ENCODE measurements around the gene PCDHA8. TPM values are rescaled to one million over a fixed set of nuclear protein-coding genes. Genes with fewer than 3 reads are reported as not detected.

PCDHA8 gene
- total and polyA plus RNA-seq, 11 donors = 0.08 to 0.32 (median 0.12) TPM; not detected in 7

Other genes starting within 250 kb of the PCDHA8 start
- 100 to 1,000 TPM in 2 of 9 donors, 10 to 100 TPM in 7; 16.6 to 220 (median 26.7) TPM for gene CD14, start 208.0 kb upstream of the PCDHA8 start, total RNA-seq
- 10 to 100 TPM in 1 of 2 donors, 1 to 10 TPM in 1; 9.9 to 20.3 TPM for gene CD14, start 208.0 kb upstream of the PCDHA8 start, polyA plus RNA-seq
- gene TMCO6, start 201.7 kb upstream of the PCDHA8 start, total RNA-seq = 10 to 100 TPM in 1 of 9 donors, 1 to 10 TPM in 8; 2.2 to 11.7 (median 3.3) TPM
- 1 to 10 TPM; 3.9 to 8.7 TPM for gene TMCO6, start 201.7 kb upstream of the PCDHA8 start, polyA plus RNA-seq
- 100 to 1,000 TPM in 8 of 9 donors, 10 to 100 TPM in 1; 84.0 to 156 (median 115) TPM for gene NDUFA2, start 193.6 kb upstream of the PCDHA8 start, total RNA-seq
- 100 to 1,000 TPM; 205 to 550 TPM for gene NDUFA2, start 193.6 kb upstream of the PCDHA8 start, polyA plus RNA-seq
- gene IK, start 193.4 kb upstream of the PCDHA8 start, total RNA-seq = 100 to 1,000 TPM in 2 of 9 donors, 10 to 100 TPM in 7; 60.9 to 147 (median 79.0) TPM
- gene IK, start 193.4 kb upstream of the PCDHA8 start, polyA plus RNA-seq = 10 to 100 TPM; 54.4 to 97.6 TPM
- 10 to 100 TPM in 8 of 9 donors, 1 to 10 TPM in 1; 9.6 to 17.5 (median 12.2) TPM for gene WDR55, start 176.3 kb upstream of the PCDHA8 start, total RNA-seq
- 10 to 100 TPM; 11.0 to 19.3 TPM for gene WDR55, start 176.3 kb upstream of the PCDHA8 start, polyA plus RNA-seq
- under 1 TPM in 7 of 9 donors, not detected in 2; 0.16 to 0.75 (median 0.51) TPM for gene DND1, start 167.6 kb upstream of the PCDHA8 start, total RNA-seq
- under 1 TPM; 0.53 to 0.95 TPM for gene DND1, start 167.6 kb upstream of the PCDHA8 start, polyA plus RNA-seq
- gene HARS1, start 149.8 kb upstream of the PCDHA8 start, total RNA-seq = 10 to 100 TPM; 31.3 to 43.9 (median 36.0) TPM
- gene HARS1, start 149.8 kb upstream of the PCDHA8 start, polyA plus RNA-seq = 10 to 100 TPM; 45.3 to 58.6 TPM
- 10 to 100 TPM; 20.0 to 31.7 (median 24.6) TPM for gene HARS2, start 149.7 kb upstream of the PCDHA8 start, total RNA-seq
- gene HARS2, start 149.7 kb upstream of the PCDHA8 start, polyA plus RNA-seq = 10 to 100 TPM; 17.4 to 31.3 TPM
- gene ZMAT2, start 140.7 kb upstream of the PCDHA8 start, total RNA-seq = 10 to 100 TPM; 25.0 to 39.5 (median 33.9) TPM
- gene ZMAT2, start 140.7 kb upstream of the PCDHA8 start, polyA plus RNA-seq = 10 to 100 TPM; 56.0 to 72.9 TPM
- under 1 TPM in 1 of 9 donors, not detected in 8; 0.08 TPM for gene PCDHA1, start 55.0 kb upstream of the PCDHA8 start, total RNA-seq
- gene PCDHA1, start 55.0 kb upstream of the PCDHA8 start, polyA plus RNA-seq = not detected
- under 1 TPM in 1 of 9 donors, not detected in 8; 0.07 TPM for gene PCDHA2, start 46.3 kb upstream of the PCDHA8 start, total RNA-seq
- gene PCDHA2, start 46.3 kb upstream of the PCDHA8 start, polyA plus RNA-seq = under 1 TPM in 1 of 2 donors, not detected in 1; 0.01 TPM
- under 1 TPM in 8 of 9 donors, not detected in 1; 0.07 to 0.39 (median 0.22) TPM for gene PCDHA3, start 40.1 kb upstream of the PCDHA8 start, total RNA-seq
- gene PCDHA3, start 40.1 kb upstream of the PCDHA8 start, polyA plus RNA-seq = under 1 TPM in 1 of 2 donors, not detected in 1; 0.01 TPM
- gene PCDHA4, start 34.1 kb upstream of the PCDHA8 start, total RNA-seq = under 1 TPM in 6 of 9 donors, not detected in 3; 0.02 to 0.21 (median 0.13) TPM
- under 1 TPM in 1 of 2 donors, not detected in 1; 0.03 TPM for gene PCDHA4, start 34.1 kb upstream of the PCDHA8 start, polyA plus RNA-seq
- gene PCDHA5, start 19.6 kb upstream of the PCDHA8 start, total RNA-seq = under 1 TPM in 4 of 9 donors, not detected in 5; 0.07 to 0.20 (median 0.08) TPM
- under 1 TPM in 1 of 2 donors, not detected in 1; 0.04 TPM for gene PCDHA5, start 19.6 kb upstream of the PCDHA8 start, polyA plus RNA-seq
- under 1 TPM in 6 of 9 donors, not detected in 3; 0.10 to 0.36 (median 0.29) TPM for gene PCDHA6, start 13.2 kb upstream of the PCDHA8 start, total RNA-seq
- gene PCDHA6, start 13.2 kb upstream of the PCDHA8 start, polyA plus RNA-seq = not detected
- under 1 TPM in 4 of 9 donors, not detected in 5; 0.11 to 0.27 (median 0.20) TPM for gene PCDHA7, start 6.9 kb upstream of the PCDHA8 start, total RNA-seq
- under 1 TPM in 1 of 2 donors, not detected in 1; 0.03 TPM for gene PCDHA7, start 6.9 kb upstream of the PCDHA8 start, polyA plus RNA-seq
- under 1 TPM in 3 of 9 donors, not detected in 6; 0.07 to 0.15 (median 0.08) TPM for gene PCDHA9, start 7.2 kb downstream of the PCDHA8 start, total RNA-seq
- not detected for gene PCDHA9, start 7.2 kb downstream of the PCDHA8 start, polyA plus RNA-seq
- under 1 TPM in 7 of 9 donors, not detected in 2; 0.04 to 0.41 (median 0.19) TPM for gene PCDHA10, start 14.7 kb downstream of the PCDHA8 start, total RNA-seq
- under 1 TPM; under 0.01 to 0.01 TPM for gene PCDHA10, start 14.7 kb downstream of the PCDHA8 start, polyA plus RNA-seq
- gene PCDHA11, start 27.8 kb downstream of the PCDHA8 start, total RNA-seq = under 1 TPM in 2 of 9 donors, not detected in 7; 0.08 to 0.13 TPM
- gene PCDHA11, start 27.8 kb downstream of the PCDHA8 start, polyA plus RNA-seq = not detected
- gene PCDHA12, start 34.1 kb downstream of the PCDHA8 start, total RNA-seq = under 1 TPM in 4 of 9 donors, not detected in 5; 0.08 to 0.97 (median 0.09) TPM
- gene PCDHA12, start 34.1 kb downstream of the PCDHA8 start, polyA plus RNA-seq = not detected
- under 1 TPM in 2 of 9 donors, not detected in 7; 0.12 to 0.38 TPM for gene PCDHA13, start 40.9 kb downstream of the PCDHA8 start, total RNA-seq
- under 1 TPM in 1 of 2 donors, not detected in 1; 0.01 TPM for gene PCDHA13, start 40.9 kb downstream of the PCDHA8 start, polyA plus RNA-seq
- under 1 TPM in 6 of 9 donors, not detected in 3; 0.08 to 0.88 (median 0.14) TPM for gene PCDHAC1, start 85.1 kb downstream of the PCDHA8 start, total RNA-seq
- gene PCDHAC1, start 85.1 kb downstream of the PCDHA8 start, polyA plus RNA-seq = not detected
- 1 to 10 TPM in 2 of 9 donors, under 1 TPM in 7; 0.07 to 2.2 (median 0.47) TPM for gene PCDHAC2, start 125.3 kb downstream of the PCDHA8 start, total RNA-seq
- under 1 TPM in 1 of 2 donors, not detected in 1; 0.07 TPM for gene PCDHAC2, start 125.3 kb downstream of the PCDHA8 start, polyA plus RNA-seq
- gene PCDHB1, start 210.2 kb downstream of the PCDHA8 start, total RNA-seq = under 1 TPM in 2 of 9 donors, not detected in 7; 0.04 to 0.05 TPM
- gene PCDHB1, start 210.2 kb downstream of the PCDHA8 start, polyA plus RNA-seq = not detected